SHP77 (cell line): ENCODE measurements around the gene STAT6.

Source experiments
- DNase-seq, 2 experiments: peaks; one replicate each; lab custom pipeline; 2025; lab: John Stamatoyannopoulos, UW

The STAT6 gene

DNA sequence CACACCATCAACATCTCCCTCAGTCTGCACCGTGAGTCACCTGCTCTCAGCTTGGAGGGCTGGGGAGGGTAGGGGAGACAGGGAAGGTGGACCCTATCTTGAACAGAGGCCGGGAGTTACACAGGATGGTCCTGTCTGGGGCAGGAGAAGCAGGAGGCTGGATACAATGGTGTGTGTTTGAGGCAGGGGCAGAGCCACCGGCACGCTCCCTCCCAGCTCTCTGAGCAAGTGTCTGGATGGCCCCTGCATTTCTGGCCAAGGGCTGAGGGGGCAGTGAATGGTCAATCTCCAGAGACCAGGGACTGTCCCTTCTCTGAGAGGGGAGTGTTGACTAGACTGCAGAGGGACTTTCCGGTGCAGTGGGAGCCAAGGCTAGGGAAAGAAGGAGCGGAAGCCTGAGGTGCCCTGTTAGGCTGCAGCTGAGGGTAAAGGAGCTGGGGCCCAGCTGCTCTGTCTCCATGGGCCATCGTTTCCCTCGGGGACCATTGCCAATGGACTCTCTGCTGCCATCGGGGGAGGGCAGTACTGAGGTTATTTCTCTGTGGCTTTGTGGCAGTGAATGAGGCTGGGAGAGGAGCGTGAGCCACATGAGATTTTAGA is 34.4 kb upstream of the STAT6 start:
- no peak for DNase-seq

DNA sequence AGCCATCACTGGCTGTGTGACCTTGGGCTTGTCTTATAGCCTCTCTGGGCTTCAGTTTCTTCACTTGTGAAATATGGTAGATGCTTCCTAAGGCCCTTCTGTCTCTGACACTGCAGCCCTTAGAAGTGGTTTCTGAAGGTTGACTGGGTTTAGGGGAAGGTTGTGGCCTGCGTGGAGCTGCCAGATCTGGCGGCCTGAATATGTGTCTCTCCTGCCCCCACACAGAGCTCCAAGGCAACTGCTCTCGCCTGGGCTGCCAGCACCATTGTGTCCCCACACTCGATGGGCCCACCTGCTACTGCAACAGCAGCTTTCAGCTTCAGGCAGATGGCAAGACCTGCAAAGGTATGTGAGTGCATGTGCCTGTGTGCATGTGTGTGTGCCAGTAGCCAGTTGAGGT is 32.3 kb upstream of the STAT6 start:
- DNase-seq, result no peak

DNA sequence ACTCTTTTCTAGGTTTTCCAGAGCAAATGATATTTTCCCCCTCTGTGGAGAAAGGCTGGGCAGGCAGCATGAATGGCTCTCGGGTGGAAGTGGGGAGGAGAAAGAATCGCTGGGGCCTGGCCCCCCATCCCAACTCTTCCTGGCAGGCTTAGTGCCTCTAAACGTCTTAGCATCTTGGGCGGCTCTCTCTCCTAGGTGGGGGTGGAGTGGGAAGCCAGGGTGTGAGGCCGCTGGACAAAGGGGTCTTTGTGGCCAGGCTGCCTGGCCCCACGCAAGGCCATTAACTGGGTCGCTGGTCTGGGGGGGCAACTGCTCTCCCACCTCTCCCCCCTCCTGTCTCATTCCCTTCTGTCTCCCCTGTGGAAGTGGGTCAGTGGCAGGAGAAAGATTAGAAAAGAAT is 31.6 kb upstream of the STAT6 start:
- no peak for DNase-seq

DNA sequence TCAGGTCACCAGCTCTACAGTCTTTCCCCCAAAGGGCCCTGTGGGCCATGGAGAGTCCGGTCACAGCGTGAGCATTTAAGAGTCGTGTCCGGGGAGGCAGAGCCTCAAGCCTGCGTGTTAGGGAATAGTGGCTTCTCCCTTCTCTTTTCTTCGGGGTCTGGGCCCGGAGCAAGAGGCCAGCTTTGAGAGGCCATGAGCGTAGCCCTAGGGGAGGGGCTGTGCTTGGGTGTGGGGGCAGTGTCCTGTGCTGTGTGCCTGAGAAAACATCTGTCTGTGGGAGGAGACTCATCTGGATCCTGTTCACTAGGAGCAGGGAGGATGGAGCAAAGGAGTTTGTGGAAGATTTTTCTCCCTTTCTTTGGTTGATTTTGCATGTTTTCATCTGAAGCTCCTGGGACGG is 31.0 kb upstream of the STAT6 start:
- no peak for DNase-seq

DNA sequence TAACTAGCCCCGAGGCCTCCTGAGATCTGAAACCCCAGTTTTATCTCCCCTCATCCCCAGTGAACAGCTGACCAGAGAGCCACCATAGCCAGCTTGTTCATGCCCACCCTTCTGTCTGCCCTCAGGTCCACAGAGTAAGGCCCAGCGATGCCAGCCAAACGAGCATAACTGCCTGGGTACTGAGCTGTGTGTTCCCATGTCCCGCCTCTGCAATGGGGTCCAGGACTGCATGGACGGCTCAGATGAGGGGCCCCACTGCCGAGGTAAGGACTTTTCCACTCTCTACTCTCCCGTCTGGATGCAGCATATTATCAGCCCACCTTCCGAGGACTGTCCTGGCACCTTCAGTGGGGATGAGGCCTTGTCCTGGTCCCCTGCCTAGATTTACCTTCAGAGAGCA is 30.1 kb upstream of the STAT6 start:
- no peak for DNase-seq

DNA sequence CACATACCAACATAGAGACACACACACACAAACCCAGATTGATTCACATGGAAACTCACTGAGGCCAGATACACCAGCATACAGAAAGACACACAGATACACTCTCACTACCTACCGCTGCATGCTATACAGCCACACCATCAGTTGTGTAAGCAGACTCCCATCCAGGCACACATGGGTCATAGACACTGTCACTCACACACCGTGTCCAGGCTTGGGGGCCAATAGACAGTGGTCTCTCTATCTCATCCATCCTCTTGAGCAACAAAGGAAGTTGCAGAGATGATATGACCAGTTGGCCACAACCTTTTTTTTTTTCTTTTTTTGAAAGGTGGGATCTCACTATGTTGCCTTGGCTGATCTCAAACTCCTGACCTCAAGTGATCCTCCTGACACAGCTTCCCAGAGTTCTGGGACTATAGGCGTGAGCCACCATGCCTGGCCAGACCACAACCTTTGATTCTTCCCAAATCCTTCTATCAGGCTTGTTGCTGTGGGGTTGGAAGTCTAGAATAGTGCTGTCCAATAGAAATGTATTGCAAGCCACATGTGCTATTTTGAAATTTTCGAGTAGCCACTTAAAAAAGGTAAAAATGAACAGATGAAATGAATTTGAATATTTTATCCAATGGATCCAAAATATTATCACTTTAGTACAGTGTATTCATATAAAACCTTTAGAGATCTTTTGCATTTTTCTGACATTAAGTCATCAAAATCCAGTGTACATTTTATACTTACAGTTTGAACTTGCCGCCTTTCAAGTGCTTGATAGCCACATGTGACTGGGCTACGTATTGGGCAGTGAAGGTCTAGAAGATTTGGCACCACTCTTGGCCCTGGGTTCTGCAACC is 28.9 kb upstream of the STAT6 start:
- DNase-seq, result no peak

DNA sequence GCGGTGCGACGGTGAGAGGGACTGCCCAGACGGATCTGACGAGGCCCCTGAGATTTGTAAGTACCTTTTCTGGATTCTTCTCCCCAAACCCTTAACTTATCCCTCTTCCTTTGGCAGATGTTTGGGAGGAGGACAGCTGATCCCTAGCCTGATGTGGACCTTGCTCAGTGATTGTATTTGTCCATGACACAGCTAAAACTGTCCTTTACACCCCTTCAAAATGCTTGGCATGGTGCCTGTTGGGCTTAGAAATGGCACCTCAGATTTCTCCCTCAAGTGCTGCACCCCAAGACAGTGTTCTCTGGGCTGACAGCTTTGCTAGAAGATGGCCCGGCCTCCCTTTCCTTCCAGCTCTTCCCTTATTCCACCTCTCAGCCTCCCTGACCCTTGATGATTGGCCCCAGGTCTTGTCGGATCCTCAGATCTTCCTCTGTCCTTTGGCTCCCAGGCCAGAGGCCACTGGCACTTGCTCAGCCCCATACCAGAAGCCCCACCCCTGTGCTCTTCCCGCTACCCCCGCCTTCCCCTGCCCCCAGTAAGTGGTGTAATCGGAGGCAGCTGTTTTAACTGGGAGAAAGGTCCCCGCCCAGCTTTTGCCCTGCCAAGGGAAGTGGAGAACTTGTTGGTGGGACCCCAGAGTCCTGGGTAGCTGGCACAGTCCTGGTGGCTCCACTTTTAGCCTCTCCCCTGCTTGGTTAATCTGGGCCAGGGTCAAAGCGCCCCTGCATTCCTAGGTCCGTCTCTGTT is 27.5 kb upstream of the STAT6 start:
- DNase-seq, result no peak

DNA sequence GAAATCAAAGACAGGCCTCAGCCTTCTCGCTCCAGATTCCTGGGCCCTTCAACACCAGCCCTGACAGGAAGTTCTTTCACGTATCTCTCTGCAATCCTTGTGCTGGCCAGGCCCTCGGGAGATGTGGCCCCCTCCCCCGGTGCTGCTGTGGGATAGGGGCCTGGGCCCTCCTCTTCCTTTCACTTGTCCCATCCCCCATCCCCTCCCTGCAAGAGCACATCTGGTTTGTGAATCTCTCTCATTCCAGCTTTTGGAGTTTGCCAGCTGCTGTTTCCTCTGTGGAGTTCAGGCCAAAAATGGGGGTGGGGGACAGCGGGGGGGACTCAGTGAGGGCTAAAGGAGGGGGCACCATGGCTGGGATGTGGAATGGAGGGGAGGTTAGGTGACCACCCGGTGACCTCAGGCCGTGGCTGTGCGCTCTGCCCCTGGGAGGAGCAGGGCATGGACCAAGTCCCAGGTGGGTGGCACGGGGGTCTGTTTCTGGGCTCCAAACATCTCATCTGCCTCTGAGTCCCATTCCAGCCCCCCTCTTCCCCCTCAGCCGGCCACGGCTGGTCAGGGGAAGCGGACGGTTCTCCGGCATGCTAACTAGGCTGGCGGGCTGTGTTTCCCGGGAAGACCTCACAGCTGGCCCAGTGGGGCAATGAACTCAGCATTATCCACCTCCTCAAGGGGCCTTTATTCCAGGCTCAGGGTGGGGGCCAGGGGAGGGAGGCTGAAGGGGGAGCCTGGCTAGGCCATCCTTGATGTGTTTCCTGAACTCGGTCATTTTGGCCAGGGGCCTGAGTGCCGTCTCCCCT is 24.6 kb upstream of the STAT6 start:
- DNase-seq, result no peak

DNA sequence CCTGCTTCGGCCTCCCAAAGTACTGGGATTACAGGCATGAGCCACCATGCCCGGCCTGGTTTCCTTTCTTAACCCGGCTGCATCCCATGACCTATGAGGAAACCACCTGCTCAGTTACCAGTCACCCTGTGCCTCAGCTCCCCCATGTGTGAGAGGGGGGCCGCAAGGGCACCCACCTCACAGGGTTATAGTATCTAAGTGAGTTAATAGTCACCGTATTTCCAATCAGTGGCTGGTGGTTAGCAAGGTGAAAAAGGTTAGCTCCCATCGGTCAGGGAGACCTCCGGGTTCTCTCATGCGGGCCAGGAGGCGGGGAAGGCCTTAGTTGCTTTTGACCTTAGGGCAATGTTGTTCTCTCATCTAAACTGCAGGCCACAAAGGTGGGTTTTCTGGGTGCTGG is 23.8 kb upstream of the STAT6 start:
- no peak for DNase-seq

DNA sequence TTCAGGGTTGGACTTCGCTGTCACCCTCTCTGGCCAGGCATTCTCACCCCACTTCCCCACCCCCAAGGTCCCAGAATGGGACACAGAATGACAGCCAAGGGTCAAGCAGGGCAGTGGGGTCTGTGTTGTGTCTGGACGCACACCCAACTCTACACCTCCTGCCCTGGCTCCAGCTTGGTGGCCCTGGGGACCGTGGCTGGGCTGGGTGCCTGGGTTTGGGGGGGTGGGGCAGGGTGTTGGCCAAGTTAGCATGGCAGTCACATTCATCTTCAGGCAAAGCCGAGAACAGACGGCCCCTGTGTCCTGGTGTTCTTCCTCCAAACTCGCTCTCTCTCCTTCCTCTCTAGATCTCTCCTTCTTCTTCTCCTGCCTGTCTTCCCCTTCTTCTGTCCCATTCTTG is 22.8 kb upstream of the STAT6 start:
- DNase-seq, result no peak

DNA sequence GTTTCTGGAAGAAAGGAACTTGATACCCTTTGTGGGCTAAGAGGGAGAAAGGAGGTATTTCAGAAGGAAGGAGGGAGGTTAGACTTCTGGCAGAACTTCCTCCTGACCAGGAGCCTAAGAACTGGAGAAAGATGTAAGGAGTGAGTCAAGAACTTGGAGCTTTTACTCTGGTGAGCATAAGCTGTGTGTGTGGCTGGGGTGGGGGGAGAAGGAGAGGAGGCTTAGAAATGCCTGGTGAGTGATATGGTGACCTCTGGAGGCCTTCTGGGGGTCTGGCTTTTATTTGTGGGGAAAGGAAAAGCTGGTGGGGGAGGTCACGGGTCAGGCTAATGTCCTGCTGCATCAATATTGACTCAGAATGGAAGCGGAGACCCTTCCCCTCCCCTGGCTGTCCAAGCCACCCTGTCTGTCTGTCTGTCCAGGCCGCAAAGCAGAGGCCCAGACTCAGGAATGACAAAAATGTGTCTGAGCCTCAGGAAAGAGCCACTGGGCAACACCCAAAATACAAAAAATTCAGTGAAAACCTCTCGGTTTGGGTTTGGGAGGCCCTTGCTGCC is 21.9 kb upstream of the STAT6 start:
- no peak for DNase-seq

DNA sequence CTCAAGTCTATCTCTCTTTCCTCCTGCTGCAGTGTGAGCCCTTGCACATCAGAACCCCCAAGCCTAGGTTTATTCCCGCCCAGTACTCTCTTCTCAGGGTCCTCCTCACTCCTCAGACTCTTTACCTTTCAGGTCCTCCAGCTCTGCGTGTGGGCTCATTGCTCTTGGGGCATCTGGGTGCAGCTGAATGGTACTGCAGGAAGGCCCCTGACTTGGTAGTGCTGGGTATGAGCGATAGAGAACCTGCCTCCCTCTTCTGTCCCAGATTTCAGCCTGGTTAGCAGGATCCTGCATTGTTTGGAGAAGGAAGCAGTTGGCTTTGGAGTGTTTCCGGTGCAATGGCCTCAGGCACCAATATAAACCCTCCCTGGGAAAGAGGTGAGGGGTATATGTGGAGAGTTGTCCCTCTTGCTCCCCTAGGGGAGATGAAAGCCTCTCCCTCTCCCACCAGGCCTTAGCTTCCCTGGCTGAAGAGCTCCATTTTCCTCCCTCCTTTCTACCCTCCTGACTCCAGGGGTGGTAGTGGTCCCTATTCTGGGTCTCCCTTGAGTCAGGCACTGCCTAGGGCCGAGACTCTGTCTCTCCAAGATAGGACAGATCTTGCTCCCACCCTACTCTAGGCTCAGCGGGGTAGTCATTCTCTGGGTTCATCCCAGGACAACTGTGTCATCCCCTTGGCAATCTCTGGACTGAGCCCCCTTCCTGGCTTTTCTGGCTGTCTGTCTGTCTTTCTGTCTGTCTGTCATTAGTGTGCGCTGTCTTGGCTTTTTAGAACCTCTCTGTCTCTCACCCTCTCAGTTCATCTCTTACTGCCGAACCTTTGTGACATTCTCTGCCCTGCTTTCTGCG is 21.0 kb upstream of the STAT6 start:
- DNase-seq, result no peak

DNA sequence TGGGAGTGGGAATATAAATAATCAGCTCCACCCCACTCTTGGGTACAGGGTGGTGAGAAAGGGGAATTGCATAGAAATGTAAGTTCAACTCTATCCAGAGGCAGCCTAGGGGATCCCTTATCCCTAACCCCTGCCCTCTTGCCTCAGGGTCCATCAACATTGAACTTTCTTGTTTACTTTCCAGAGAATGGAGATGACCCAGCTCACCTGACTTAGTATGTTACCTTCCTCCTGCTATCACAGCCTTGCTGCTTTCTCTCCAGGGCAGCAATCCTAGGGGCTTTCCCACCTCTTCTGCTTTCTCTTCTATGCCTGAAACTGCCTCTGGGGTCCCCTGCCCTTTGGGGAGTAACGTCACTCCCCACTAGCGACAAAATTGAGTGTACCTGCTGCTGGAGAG is 19.8 kb upstream of the STAT6 start:
- DNase-seq, result no peak

DNA sequence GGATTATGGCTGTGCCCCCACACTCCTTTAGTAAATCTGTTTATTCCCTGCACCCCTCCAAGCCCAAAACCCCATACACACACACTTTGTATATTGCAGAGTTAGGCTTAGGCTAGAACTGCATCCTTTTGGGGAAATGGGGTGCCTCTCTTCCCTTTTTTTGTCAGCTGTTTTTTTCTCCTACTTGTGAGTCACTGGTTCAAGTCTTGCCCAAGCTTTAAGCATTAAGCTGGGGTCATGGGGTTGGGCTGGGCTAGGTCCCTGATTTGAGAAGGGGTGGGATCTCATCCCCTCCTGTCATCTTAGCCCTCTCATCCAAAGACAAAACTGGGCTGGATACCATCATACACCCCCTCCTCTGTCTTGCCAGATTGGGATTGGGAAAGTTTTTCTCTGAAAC is 18.7 kb upstream of the STAT6 start:
- DNase-seq, result no peak

DNA sequence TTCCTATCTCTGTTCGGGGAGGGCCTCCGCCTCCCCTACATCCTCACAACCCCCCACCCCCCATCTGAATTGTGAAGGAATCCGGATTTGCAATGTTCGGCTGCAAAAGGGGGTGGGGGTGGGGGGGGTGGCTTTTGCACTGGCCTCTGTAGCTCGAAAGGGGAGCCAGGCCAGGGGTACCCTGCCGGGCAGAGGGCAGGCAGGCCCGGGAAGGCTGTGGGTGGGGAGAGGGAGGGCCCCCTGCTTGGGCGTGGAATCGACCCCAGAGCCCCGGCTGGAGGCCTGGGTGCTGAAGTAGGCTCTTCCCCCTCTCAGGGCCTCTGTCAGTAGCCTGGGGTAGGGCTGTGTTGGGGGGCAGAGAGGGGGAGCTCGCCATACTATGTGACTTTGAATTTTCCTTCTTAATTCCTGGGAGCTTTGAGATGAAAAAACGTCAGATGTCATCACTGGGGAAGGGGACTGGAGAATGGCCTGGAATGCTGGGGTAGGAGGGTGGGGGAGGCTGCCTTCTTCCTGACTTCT is 18.2 kb upstream of the STAT6 start:
- no peak for DNase-seq

DNA sequence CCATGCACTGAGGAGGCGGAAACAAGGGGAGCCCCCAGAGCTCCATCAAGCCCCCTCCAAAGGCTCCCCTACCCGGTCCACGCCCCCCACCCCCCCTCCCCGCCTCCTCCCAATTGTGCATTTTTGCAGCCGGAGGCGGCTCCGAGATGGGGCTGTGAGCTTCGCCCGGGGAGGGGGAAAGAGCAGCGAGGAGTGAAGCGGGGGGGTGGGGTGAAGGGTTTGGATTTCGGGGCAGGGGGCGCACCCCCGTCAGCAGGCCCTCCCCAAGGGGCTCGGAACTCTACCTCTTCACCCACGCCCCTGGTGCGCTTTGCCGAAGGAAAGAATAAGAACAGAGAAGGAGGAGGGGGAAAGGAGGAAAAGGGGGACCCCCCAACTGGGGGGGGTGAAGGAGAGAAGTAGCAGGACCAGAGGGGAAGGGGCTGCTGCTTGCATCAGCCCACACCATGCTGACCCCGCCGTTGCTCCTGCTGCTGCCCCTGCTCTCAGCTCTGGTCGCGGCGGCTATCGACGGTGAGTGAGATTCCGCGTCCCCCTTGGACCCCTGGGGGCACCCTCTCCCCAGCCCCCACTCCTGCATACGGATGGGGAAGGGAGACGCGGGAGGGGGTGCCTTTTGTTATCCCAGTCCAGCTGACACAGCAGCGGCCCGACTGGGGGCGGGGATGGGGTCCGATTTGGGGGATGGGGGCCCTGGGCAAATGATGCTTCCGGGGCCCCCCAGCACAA is 17.5 kb upstream of the STAT6 start:
- DNase-seq, result no peak

DNA sequence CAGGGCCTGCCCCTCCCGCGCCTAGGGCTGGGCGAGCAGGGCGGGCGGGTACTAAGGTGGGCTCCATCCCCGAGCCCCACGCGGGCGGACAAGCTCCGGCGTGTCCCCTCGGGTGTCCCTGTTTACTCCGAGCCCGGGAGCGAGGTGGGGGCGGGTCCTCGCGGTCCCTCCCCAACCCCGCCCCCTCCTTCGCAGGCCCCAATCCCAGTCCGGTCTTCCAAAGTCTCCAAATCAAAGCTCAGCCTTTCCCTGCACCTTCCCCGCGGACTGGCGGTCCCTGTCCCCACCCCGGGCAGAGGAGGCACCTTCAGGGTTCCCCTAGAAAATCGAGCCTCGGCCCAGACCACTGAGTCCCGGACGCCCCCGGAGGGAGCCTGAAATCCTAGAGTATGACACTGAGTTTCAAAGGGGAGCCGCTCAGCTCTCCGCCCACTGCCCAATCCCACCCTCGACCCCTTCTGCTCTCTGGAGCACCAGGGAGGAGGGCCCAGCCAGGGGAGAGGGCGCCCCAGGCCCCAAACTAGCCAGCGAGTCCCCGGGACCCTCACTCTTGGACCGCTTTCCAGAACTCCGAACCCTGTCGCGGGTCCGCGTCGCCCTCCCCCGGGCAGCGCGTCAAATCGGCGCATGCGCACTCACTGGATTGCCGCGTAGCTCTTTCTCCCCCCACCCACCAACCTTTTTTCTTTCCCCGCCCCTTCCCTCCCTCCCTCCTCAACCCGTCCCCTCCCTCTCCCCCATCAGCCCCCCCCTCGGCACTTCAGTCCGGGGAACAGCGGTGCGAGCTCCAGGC is 16.8 kb upstream of the STAT6 start, which contains the start of gene LRP1:
LRP1 (plus strand) TSS at position 758 of the 793 bp plus-strand sequence. CDS start 482 bp downstream, outside the sequence.
- DNase-seq, result peak; percentile 62 to 74

DNA sequence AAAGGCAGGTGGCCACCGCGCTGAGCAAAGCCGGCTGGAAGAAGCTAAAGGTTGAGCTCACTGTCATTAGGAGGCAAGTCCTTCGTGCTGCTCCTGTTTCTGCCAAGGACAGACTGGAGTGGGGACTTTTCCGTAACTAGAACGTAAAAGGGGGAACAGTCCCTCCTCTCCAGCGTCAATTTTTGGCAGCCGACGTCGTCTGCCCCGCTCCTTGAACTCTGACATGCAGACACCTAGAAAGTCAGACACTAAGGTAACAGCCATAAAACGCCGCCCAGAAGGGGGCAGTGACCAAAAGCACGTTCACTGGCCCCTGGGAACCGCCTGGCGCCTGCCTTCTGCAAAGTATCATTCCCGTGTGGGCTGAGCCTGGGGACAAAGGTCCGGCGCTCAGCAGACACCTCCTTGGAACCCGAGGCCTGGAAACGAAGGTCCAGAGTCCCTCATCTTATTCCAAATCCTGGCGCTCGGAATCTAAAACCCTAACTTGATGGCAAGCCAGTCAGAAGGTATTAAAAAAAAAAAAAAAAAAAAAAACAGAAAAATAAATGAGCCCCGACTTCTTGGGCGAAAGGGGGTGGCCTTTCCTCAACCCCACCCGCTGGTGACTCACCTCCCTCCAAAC is 16.1 kb upstream of the STAT6 start:
- peak; percentile 35 to 50 for DNase-seq

DNA sequence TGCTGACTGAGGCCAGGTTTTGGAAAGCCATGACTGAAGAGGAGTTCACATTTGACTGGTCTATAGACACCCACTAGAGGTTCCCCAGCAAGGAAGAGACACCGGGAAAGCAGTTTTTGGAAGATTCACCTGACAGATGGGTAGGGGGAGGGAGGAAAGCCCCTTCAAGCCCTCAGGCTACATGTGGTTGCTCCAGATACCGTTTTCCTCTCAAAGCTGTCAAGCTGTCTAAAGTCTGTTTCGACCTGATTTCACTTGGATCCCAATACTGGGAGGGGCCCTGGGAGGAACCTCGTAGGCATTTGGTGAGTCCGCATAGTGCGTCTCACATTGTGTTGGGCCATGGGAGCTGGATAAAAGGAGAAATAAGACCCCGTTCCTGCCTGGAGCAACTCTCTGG is 15.4 kb upstream of the STAT6 start:
- no peak for DNase-seq
